Stimulated activated CD4-positive, alpha-beta T cell treated with anti-CD3 and anti-CD28 coated beads, Interleukin-12 subunit alpha, Interleukin-12 subunit beta, amount 100 ng/mL, for 24 hours (primary cell): Measurements from ENCODE around the gene MCM10.
"Not testable (repeated sequence)": the region's sequence is repeated elsewhere in the genome, so short reads cannot be mapped to it uniquely, and the experiment has no call there.

Experiments
- DNase-seq, 2 experiments: peaks; one replicate each; pipeline ENCODE4 v3.0.0-alpha.2; 2020; ENCODE audit warnings: low read depth in 2 of 2

MCM10 gene

DNA sequence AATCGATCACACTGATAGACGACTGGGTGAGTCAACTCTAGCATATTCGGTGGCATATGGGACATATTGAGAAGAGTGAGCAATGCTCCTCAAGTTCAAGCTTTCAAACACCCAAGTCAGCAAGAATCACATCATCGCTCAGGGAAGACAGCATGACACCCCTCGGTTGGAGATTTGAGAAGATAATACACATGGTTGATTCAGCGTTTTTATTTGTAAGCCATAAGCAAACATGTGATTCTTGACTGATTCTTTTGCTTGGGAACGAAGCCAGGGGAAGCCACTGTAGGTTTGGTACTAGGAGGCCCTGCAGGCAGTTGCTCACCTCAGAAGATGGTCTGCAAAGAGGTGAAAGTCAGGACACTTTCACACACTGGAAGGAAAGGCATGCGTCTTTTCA is 60.2 kb downstream of the MCM10 start:
- DNase-seq = no peak

DNA sequence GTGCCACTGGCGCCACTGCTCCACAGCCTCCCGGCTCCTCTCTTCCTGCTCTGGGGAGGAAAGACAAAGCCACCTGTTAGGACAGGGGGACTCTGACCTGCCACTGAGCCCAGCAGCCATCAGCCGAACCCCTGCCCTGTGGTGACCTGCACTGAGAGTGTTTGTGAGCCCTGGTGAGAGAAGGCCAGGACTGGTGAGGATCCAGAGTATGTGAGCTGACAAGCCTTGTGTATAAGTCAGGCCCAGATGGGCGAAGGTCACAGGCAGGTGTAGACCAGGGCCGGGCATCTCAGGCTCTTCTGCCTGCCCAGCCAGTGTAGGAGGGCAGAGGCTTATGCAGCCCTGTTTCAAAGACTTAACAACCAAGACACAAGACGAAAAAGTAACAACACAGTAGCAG is 60.8 kb downstream of the MCM10 start:
- no peak for DNase-seq

DNA sequence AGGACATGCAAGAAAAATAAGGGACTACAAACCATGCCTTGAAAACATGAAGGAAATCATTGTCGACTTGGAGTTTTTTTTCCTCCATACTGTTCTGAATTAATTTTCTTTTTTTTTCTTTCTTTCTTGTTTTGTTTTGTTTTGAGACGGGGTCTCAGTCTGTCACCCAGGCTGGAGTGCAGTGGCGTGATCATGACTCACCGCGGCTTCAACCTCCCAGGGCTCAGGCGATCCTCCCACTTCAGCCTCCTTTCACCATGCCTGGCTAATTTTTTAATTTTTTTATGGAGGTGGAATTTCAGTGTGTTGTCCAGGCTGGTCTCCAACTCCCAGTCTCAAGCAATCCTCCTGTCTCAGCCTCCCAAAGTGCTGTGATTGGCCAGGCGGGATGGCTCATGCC is 61.2 kb downstream of the MCM10 start:
- no peak for DNase-seq

DNA sequence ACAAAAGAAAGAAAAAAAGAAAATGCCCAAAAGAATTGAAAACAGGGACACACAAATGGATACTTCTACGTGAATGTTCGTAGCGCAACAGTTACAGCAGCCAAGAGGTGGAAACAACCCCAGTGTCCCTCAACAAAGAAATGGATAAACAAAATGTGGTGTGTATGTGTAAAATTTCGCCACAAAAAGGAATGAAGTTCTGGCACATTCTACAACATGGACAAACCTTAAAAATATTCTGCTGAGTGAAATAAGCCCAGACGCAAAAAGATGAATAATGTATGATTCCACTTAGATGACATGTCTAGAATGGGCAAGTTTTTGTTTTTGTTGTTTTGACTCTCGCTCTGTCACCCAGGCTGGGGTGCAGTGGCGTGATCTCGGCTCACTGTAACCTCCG is 61.9 kb downstream of the MCM10 start:
- no peak for DNase-seq

DNA sequence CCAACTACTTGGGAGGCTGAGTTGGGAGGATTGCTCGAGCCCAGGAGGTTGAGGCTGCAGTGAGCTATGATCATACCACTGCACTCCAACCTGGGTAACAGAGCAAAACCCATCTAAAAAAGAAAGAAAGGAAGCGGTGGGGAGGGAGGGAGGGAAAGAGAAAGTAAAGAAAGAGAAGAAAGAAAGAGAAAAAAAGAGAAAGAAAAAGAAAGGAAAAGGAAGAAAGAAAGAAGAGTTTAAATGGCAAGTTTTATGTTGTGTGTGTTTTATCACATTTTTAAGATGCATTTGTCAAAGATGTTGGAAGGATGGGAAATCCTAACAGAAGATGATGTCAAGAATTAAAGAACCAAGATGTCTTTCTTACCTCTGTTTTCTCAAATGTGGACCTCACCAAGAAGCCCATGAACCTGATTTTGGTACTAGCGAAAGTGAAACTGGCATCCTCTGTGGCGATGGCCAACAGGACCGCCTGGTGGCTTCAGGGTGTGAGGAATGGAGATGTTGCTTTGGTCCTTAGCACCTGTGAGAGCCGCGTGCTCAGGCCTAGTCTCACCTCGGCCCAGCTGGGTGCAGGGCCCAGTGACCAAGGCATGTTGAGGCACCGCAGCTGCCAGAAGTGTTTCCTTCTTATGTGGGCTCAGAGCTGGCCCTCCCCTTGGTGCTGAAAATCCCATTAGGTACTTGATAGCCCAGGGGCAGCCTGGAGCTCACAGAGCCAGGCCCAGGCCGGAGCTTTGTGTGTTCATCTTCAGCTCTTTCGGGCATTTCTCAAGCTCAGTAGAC is 63.0 kb downstream of the MCM10 start:
- DNase-seq = no peak

DNA sequence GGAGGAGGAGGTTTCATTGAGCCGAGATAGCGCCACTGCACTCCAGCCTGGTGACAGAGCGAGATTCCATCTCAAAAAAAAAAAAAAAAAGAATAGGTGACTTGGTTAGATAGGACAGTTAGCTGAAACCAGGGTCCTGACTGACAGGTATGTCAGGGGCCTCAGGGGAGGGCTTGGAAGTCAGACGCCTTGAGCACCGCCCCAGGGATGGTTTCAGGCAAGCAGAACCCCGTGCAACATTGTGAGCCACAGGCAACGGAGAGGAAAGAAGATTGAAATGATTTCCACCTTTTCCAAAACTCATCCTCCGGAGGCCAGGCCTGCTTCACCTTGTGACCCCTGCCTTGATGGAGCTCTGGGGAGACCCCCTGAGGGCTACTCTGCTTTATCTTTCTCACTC is 64.2 kb downstream of the MCM10 start:
- no peak for DNase-seq

DNA sequence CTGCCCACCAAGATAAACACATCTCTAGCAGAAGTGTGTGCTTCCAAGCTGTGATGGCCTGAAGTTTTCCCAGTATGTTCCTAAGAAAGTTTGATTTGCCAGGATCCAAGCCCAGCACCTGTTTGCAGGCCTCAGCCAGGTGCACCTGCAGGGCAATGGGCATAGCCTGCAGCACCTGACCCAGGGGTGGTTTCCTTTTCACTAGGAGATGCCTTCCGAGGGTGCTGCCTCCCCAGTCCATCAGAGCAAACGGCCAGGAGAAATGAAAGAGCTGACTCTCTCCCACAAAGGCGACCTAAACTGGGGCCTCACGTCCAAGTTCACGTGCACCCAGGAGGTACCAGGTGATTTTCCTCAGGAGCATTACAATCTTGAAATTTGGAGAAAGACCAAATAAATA is 65.7 kb downstream of the MCM10 start:
- no peak for DNase-seq

DNA sequence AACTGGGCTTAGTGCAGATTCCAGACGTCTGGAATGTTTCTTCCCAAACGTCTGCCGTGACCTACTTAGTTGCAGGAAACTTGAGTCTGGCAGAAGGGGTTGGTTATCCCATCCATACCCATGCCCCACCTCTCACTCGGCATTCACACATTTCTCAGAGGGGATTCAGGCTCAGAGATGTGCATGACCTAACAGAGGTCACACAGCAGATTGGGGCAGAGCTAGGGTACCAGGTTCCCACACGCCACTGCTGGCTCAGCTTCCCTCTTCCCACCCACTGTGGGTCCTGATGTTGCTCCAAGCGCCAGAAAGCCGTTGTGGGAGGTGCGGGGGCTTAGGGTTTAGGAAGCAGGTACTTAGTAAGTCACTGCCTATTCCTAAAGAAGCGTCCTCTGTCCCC is 69.8 kb downstream of the MCM10 start:
- no peak for DNase-seq

DNA sequence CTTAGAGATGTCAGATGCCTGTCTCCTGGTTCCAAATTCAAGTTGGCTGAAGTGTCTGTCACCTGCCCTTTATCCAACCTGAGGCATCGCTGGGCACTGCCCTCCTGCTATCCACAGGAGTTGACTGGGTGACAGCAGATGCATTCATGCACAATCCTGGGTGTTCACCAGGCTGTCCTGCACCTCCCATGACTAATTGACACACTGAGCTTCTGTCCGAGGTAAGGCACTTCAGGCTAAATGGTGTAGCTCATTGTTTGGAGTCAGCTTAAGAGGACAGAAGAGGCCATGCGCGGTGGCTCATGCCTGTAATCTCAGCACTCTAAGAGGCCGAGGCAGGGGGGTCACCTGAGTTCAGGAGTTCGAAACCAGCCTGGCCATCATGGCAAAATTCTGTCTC is 70.5 kb downstream of the MCM10 start:
- DNase-seq = no peak

DNA sequence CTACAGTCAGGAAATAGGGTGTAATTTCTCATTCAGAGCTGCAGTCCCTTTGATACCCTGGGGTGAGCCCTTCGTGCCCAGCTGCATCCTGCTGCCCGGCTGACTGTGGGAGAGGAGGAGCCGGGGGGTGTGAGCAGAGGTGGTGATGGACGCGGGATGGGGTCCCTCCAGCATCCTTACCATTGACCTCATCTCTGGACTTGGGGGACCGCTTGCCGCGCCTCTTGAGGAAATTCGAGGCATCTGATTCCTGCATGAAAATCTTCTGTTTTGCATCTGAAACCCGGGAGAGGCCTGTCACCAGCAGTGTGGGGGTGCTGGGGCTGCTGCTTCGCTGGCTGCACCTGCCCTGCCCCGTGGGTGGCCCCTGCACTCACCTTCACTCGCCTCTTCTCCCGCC is 72.0 kb downstream of the MCM10 start:
- no peak for DNase-seq

DNA sequence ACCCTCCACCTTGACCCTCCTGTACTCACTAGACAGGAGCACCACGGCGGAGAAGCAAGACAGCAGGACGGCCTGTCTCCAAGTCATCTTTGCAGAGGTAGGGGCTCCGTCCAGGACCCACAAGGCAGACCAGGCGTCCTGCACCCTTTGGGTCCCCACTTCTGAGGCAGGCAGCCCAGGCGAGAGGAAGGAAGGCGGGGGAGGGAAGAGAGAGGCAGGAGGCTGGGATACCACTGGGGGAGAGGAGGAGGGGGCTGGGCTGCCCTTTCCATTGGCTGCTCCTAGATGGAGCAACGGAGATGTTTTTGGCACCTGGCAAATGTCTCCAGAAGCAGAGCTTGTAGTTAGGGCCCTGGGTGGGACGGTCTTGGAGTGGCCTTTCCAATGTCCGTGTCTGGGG is 72.8 kb downstream of the MCM10 start, which contains the start of gene UCMA:
UCMA (minus strand) TSS at position 203 of the 400 bp plus-strand sequence; CDS start at position 87, 116 bp downstream.
- no peak for DNase-seq

DNA sequence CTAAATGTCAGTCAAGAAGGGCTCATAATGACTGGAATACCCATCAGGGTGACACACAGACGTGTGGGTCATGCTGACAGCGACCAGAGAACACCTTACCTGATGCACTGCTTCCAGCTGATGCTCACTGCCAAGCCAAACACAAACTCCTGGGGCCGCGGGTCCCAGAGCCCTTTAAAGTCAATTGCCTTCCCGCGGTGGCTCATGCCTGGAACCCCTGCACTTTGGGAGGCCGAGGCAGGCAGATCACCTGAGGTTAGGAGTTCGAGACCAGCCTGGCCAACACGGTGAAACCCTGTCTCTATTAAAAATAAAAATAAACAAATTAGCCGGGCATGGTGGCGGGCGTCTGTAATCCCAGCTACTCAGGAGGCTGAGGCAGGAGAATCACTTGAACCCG is 73.4 kb downstream of the MCM10 start:
- not testable (repeated sequence) for DNase-seq

DNA sequence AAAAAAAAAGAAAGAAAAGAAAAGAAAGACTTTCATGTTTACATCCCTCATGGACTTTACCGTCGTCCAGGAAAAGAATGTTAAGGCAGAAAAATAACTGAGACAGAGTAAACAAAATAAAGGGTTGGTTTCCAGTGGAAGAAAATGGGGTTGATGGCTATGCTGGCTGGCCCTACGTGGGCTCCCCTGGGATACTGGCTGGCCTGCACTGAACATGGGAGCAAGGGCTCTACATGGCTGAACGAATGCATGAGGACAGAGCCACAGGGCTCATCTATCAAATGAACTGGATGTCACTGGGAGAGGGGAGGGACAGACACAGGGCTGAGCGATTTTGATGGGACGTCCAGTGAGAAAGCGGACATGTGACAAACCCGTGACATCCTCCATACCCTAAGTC is 75.3 kb downstream of the MCM10 start:
- DNase-seq = no peak

DNA sequence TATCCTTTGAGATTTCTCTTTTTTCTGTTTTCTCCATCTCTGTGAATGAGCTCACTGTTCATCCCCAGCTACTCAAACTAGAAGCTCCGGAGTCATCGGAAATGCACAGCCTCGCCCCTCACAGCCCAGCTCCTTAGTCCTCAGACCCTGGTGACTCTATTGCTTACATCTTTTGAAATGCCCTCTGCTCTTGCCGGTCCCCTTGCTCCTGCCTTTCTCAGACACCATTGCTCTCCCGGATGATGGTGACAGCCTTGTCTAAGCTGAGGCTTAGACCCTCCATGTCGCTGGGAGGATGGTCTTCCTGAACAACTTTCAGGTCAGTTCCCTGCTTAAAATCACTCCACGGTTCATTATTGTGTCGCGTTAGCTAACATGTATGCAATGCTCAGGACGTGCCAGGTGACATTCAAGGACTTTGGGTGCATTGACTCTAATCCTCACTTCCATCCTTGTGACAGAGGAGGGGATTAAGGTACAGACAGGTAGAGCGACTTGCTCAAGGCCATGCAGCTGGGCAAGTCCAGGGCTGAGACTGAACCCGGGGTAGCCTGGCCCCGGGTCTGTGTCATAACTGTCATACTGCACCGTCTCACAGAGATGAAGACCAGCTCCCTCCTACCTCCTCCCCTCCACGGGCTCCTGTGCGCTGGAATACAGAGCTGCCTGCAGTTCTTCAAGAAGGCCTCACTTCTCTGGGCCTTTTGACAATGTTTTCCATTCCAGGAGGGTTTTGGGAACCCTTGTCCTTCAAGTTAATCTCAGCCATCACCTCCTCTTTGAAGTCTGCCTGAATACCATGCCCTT is 77.1 kb downstream of the MCM10 start:
- DNase-seq = no peak

DNA sequence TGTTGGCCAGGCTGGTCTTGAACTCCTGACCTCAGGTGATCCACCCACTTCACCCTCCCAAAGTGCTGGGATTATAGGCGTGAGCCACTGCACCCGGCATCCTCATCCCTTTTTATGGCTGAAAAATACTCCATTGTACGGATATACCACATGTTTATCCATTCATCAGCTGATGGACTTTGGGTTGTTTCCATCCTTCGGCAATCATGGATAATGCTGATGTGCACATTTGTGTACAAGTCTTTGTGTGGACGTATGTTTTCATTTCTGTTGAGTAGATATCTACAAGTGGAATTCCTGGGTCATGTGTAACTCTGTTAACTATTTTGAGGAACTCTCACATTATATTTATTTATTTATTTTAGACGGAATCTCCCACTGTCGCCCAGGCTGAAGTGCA is 78.6 kb downstream of the MCM10 start:
- DNase-seq = no peak

DNA sequence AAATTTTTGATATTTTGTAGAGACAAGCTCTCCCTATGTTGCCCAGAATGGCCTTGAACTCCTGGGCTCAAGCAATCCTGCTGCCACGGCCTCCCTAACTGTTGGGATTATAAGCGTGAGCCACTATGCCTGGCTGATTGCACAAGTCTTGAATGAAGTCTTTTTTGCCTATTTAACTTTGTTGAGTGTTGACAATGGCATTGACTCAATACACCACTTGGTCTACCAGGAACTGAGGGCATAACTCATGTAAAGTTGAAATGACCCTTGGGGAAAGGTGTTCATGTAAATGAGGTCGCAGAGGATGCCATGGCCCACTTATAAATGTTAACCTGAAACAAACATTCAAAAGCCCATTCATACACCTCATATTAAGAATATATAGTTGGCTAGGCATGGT is 80.3 kb downstream of the MCM10 start:
- no peak for DNase-seq

DNA sequence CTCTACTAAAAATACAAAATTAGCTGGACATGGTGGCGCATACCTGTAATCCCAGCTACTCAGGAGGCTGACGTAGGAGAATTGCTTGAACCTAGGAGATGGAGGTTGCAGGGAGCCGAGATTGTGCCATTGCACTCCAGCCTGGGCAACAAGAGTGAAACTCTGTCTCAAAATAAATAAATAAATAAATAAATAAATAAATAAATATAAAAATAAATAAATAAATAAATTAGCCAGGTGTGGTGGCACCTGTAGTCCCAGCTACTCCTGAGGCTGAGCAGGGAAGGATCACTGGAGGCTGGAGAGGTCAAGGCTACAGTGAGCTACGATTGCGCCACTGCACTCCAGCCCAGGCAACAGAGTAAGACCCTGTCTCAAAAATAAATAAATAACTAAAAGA is 80.9 kb downstream of the MCM10 start:
- not testable (repeated sequence) for DNase-seq

DNA sequence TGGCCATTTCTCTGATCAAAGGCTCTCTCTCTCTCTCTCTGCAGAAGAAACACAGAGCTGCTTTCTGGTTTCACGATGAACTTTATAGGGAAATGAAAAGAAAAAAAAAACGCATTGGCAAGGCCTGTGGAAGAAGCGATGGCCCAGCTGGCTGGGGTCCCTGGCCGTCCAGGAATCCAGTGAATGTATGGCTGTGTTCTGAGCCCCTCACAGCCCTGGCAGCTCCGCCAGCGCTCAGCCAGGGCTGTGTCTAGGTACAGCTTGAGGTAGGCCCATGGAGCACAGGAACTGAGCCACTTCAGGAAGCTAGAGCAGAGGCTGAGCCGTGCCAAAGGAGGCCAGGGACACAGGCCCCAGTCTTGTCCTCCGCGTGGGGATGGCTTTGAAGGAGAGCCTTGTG is 85.9 kb downstream of the MCM10 start:
- DNase-seq = no peak

DNA sequence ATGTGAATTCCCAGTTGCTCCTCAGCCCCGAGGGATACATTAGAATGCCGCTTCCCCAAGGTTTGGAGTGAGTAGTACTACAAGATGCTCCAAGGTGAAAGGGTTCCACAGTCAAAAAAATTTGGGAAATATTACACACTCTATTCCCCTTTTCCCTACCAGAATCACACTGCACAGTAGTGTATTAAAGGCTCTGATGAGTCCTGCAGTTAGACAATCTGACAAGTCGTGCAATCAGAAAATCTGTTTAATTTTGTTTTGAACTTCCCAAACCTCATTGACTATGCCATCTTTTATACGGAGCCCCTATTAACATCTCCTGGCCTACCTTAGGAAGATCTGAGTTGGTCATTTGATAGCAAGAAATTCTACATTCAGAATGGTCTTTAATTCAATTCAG is 86.4 kb downstream of the MCM10 start:
- no peak for DNase-seq

DNA sequence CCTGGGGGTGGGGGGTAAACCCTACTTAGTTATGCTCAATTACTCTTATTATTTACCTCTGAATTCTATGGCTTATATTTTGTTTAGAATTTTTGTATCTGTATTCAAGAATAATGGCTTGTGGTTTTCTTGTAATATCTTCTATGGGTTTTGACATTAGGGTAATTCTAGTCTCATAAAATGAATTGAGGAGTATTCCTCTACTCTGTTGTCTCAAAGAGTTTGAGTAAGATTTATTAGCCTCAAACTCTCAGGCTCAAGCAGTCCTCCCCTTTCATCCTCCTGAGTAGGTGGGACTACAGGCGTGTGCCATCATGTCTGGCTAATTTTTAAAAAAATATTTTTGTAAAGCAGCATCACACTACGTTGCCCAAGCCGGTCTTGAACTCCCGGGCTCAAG is 92.4 kb downstream of the MCM10 start:
- DNase-seq = no peak

DNA sequence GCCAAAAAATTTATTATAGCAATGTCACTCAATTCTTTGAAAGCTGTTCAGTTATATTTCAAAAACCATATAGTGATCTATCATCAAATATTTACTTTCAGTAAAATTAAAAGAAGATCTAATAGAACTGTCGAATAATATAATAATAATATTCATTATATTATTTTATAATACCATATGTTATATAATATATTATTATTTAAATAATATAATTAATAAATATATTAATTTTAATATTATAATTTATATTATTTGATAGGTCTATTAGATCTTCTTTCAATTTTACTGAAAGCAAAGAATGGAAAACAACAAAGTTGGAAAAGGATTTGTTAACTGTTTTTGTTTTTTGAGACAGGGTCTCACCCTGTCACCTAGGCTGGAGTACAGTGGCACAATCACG is 95.3 kb downstream of the MCM10 start:
- no peak for DNase-seq

DNA sequence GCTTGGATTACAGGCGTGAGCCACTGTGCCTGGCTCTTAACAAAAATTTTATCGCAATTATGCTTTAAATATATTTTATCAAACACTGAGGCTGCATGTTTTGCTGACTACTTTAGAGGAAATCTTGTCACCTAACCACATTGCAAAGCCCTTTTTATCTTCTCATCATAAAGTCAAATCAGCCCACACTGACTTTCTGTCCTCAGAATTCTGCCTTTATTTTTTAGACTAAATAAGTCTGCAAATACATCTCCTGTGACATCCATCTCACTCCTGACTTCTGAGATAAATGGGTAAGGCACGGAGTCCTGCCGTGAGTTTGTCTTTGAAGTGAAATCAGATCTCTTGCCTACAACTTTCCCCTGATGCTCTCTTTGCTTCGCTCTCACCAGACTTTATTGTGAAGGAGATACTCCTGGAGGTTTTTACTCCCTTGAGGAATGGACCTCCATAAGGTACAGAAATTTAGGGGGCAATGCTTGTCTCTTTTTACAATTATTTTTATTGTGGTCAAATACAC is 96.3 kb downstream of the MCM10 start:
- no peak for DNase-seq
